SU-DHL-6 (cell line): ENCODE measurements around the gene UBE2F.
"Not testable (repeated sequence)": the region's sequence is repeated elsewhere in the genome, so short reads cannot be mapped to it uniquely, and the experiment has no call there.

ENCODE experiments used
- H2AFZ ChIP-seq: fragments of 200-600 bp; sonication (generic); 2 replicates; pipeline ENCODE4 v1.6.1; 2014; ENCODE audit warnings: low read depth, mild to moderate bottlenecking, moderate library complexity, mixed read lengths, antibody characterized with exemption, low read length; ENCODE audit not compliant: severe bottlenecking
- H3F3A ChIP-seq: fragments of 200-600 bp; shearing (Covaris generic); 2 replicates; pipeline ENCODE4 v1.6.0; 2016; ENCODE audit warnings: antibody characterized with exemption, mild to moderate bottlenecking; ENCODE audit not compliant: insufficient read depth
- H3K27ac ChIP-seq: fragments of 200-600 bp; sonication (generic); 2 replicates; pipeline ENCODE4 v1.5.1; 2016; ENCODE audit warnings: low read depth, mild to moderate bottlenecking, low read length, moderate library complexity, mixed read lengths
- H3K27me3 ChIP-seq: fragments of 200-600 bp; sonication (generic), shearing (Covaris generic); 2 replicates; pipeline ENCODE4 v1.6.0; 2014; ENCODE audit warnings: mild to moderate bottlenecking, low read length
- H3K36me3 ChIP-seq: fragments of 200-600 bp; sonication (generic); 2 replicates; pipeline ENCODE4 v1.6.1; 2014; ENCODE audit warnings: mild to moderate bottlenecking, low read length, mixed read lengths
- H3K4me2 ChIP-seq: fragments of 300-600, 200-600 bp; shearing (Covaris generic), sonication (generic); 2 replicates; pipeline ENCODE4 v1.6.0; 2014; ENCODE audit warnings: low read length, low read depth, mild to moderate bottlenecking; ENCODE audit not compliant: poor library complexity, severe bottlenecking
- H3K4me3 ChIP-seq: fragments of 200-600 bp; sonication (generic); 2 replicates; pipeline ENCODE4 v1.5.1; 2014; ENCODE audit warnings: antibody characterized with exemption, low read length, mild to moderate bottlenecking, mixed read lengths; ENCODE audit not compliant: insufficient read depth, poor library complexity, severe bottlenecking
- H3K79me2 ChIP-seq: fragments of 200-600 bp; sonication (generic); 2 replicates; pipeline ENCODE4 v1.6.1; 2014; ENCODE audit warnings: mild to moderate bottlenecking, low read length, moderate library complexity; ENCODE audit not compliant: insufficient read depth
- H3K9ac ChIP-seq: fragments of 200-600 bp; sonication (generic); 2 replicates; pipeline ENCODE4 v1.7.0; 2014; ENCODE audit warnings: mild to moderate bottlenecking, low read length
- H3K9me2 ChIP-seq: fragments of 200-600 bp; sonication (generic); replicated peaks from 2 replicates; pipeline ENCODE4 v1.6.1; 2014; ENCODE audit warnings: low read length; ENCODE audit not compliant: insufficient read depth
- H3K9me3 ChIP-seq: fragments of 200-600 bp; sonication (generic); 2 replicates; pipeline ENCODE4 v1.6.1; 2014; ENCODE audit warnings: low read length, mixed read lengths; ENCODE audit not compliant: insufficient read depth
- H4K20me1 ChIP-seq: fragments of 200-600 bp; sonication (generic); 2 replicates; pipeline ENCODE4 v1.6.1; 2014; ENCODE audit warnings: low read depth, mild to moderate bottlenecking, antibody characterized with exemption, low read length, moderate library complexity, mixed read lengths
- EZH2phosphoT487 ChIP-seq: fragments of 200-600 bp; sonication (generic), shearing (Covaris generic); conservative IDR thresholded peaks from 2 replicates; pipeline ENCODE4 v1.6.1; 2018; ENCODE audit warnings: mild to moderate bottlenecking, antibody characterized with exemption, low read length, moderate library complexity, mixed read lengths
- TF ChIP-seq, protein P1 (sequence below): fragments of 200-600 bp; sonication (generic); IDR thresholded peaks from one replicate; pipeline ENCODE4 v1.5.1; 2017; ENCODE audit warnings: antibody characterized with exemption, mild to moderate bottlenecking, low read length, moderate library complexity; ENCODE audit not compliant: insufficient read depth, poor library complexity, severe bottlenecking

UBE2F gene

GRCh38 chr2:238053191-238053776, 86.5 kb downstream of the UBE2F start:
- no peaks in the 10 kb centered on the region for H3K36me3 ChIP-seq
- no peaks in the 10 kb centered on the region for H3K27me3 ChIP-seq
- no peaks in the 10 kb centered on the region for H4K20me1 ChIP-seq
- no peak overlapping the region for H3K27ac ChIP-seq
- no peak overlapping the region for H2AFZ ChIP-seq
- TF ChIP-seq, protein P1, sequence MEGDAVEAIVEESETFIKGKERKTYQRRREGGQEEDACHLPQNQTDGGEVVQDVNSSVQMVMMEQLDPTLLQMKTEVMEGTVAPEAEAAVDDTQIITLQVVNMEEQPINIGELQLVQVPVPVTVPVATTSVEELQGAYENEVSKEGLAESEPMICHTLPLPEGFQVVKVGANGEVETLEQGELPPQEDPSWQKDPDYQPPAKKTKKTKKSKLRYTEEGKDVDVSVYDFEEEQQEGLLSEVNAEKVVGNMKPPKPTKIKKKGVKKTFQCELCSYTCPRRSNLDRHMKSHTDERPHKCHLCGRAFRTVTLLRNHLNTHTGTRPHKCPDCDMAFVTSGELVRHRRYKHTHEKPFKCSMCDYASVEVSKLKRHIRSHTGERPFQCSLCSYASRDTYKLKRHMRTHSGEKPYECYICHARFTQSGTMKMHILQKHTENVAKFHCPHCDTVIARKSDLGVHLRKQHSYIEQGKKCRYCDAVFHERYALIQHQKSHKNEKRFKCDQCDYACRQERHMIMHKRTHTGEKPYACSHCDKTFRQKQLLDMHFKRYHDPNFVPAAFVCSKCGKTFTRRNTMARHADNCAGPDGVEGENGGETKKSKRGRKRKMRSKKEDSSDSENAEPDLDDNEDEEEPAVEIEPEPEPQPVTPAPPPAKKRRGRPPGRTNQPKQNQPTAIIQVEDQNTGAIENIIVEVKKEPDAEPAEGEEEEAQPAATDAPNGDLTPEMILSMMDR: no peak
- no peak for TF ChIP-seq EZH2phosphoT487
- H3F3A ChIP-seq: no peaks in the 10 kb centered on the region
- no peak overlapping the region for H3K4me3 ChIP-seq
- H3K4me2 ChIP-seq: no peak overlapping the region
- no peaks in the 10 kb centered on the region for H3K9me3 ChIP-seq
- H3K9ac ChIP-seq: no peak overlapping the region
- H3K79me2 ChIP-seq: no peaks in the 10 kb centered on the region
- no peaks in the 10 kb centered on the region for H3K9me2 ChIP-seq

GRCh38 chr2:238055841-238056240, 89.0 kb downstream of the UBE2F start:
- Histone ChIP-seq H3K4me2 (no peak overlapping the region), H3K27me3 (no peaks in the 10 kb centered on the region), H3K9me3 (no peaks in the 10 kb centered on the region), H3K27ac (no peak overlapping the region), H3K4me3 (no peak overlapping the region), H3K79me2 (no peaks in the 10 kb centered on the region), H3F3A (no peaks in the 10 kb centered on the region), H3K9me2 (no peaks in the 10 kb centered on the region), H3K36me3 (no peaks in the 10 kb centered on the region), H2AFZ (no peak overlapping the region), H4K20me1 (no peaks in the 10 kb centered on the region), H3K9ac (no peak overlapping the region)
- TF ChIP-seq EZH2phosphoT487: no peak
- TF ChIP-seq, protein P1: no peak

GRCh38 chr2:238057696-238058575, 91.1 kb downstream of the UBE2F start:
- not testable (repeated sequence) for H3K9ac ChIP-seq, H3K9me3 ChIP-seq, H3K79me2 ChIP-seq, H4K20me1 ChIP-seq, H3K27me3 ChIP-seq, H2AFZ ChIP-seq, H3K4me2 ChIP-seq, H3F3A ChIP-seq, H3K9me2 ChIP-seq, H3K4me3 ChIP-seq, H3K36me3 ChIP-seq, H3K27ac ChIP-seq

DNA sequence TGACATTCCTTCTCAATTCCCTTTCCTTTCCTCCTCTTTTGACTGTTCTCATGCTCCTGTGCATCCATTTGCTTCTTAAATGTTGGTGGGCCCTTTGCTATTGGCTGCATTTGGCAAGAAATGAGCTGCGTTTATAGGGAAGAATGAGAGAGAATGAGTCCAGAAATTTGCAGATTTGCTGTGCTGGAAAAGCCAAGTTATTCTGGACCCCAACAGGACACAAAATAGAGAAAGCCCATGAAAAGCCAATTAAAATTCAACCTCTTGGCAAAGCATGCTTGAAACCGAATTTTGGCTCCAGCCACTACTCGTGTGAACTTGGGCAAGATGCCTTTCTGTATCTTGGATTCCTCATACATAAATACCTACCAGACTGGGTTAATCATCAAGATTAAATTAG, 92.7 kb downstream of the UBE2F start:
- no peak overlapping the region for H3K9ac ChIP-seq
- TF ChIP-seq EZH2phosphoT487: no peak
- TF ChIP-seq, protein P1: no peak
- H3F3A ChIP-seq: no peaks in the 10 kb centered on the region; the same call in 1 of the 2 replicates
- H3K4me2 ChIP-seq: peak overlapping the region; percentile 81
- 0 out of 2 replicates have a peak, but pooled peaks cover under 1% of the 10 kb centered on the region for H3K36me3 ChIP-seq
- no peaks in the 10 kb centered on the region for H3K9me3 ChIP-seq
- no peaks in the 10 kb centered on the region for H4K20me1 ChIP-seq
- H3K9me2 ChIP-seq: no peaks in the 10 kb centered on the region
- H3K79me2 ChIP-seq: peaks cover 8% of the 10 kb centered on the region; the same call in 1 of the 2 replicates
- H3K27me3 ChIP-seq: no peaks in the 10 kb centered on the region
- H2AFZ ChIP-seq: no peak overlapping the region
- H3K4me3 ChIP-seq: no peak overlapping the region
- H3K27ac ChIP-seq: no peak overlapping the region
